Activated naive CD4-positive, alpha-beta T cell treated with anti-CD3 and anti-CD28 coated beads, Interleukin-2, amount 10 ng/mL, durations not matched to agents 7 days and 5 days (primary cell): ENCODE results near the gene KLHDC10.
"Not testable (repeated sequence)": the region's sequence is repeated elsewhere in the genome, so short reads cannot be mapped to it uniquely, and the experiment has no call there.

Source experiments
- CTCF ChIA-PET: fragments of 350-600 bp; sonication (Branson Sonifier 250); formaldehyde crosslinking; loops from one replicate; lab custom pipeline; 2021; ENCODE audit warnings: antibody characterized with exemption; lab: Charles Lee
- DNase-seq: peaks from one replicate; pipeline ENCODE4 v3.0.0-alpha.2; 2020
- H3K27ac Mint-ChIP-seq: one replicate; pipeline ENCODE4 v1.8.0; 2021; ENCODE audit warnings: mild to moderate bottlenecking, moderate library complexity, mixed read lengths
- H3K27me3 Mint-ChIP-seq: one replicate; pipeline ENCODE4 v1.8.0; 2021; ENCODE audit warnings: mild to moderate bottlenecking, mixed read lengths
- H3K36me3 Mint-ChIP-seq: one replicate; pipeline ENCODE4 v1.8.0; 2021; ENCODE audit warnings: mixed read lengths
- H3K4me1 Mint-ChIP-seq: one replicate; pipeline ENCODE4 v1.8.0; 2021; ENCODE audit warnings: mixed read lengths
- H3K4me3 Mint-ChIP-seq: one replicate; pipeline ENCODE4 v1.8.0; 2021; ENCODE audit warnings: mild to moderate bottlenecking, moderate library complexity, mixed read lengths
- H3K9me3 Mint-ChIP-seq: one replicate; pipeline ENCODE4 v1.8.0; 2021; ENCODE audit warnings: mixed read lengths

The KLHDC10 gene

GRCh38 chr7:130144312-130145171 is 74.2 kb downstream of the KLHDC10 start:
- Mint-ChIP-seq H3K4me3 (no peak overlapping the region), H3K9me3 (no peaks in the 10 kb centered on the region), H3K4me1 (peaks cover 8% of the 10 kb centered on the region), H3K27ac (no peak overlapping the region), H3K36me3 (no peaks in the 10 kb centered on the region), H3K27me3 (peaks cover 62% of the 10 kb centered on the region)
- DNase-seq = no peak
- CTCF ChIA-PET = no interaction called here

GRCh38 chr7:130145424-130146100 is 75.2 kb downstream of the KLHDC10 start:
- Mint-ChIP-seq H3K4me3 (no peak overlapping the region), H3K27ac (peak overlapping the region; percentile 38), H3K27me3 (peaks cover 70% of the 10 kb centered on the region), H3K36me3 (no peaks in the 10 kb centered on the region), H3K9me3 (peaks cover 2% of the 10 kb centered on the region), H3K4me1 (peaks cover 6% of the 10 kb centered on the region)
- CTCF ChIA-PET = no interaction called here
- no peak for DNase-seq

GRCh38 chr7:130146142-130146541 is 75.8 kb downstream of the KLHDC10 start:
- not testable (repeated sequence) for H3K4me3 Mint-ChIP-seq, H3K36me3 Mint-ChIP-seq, H3K4me1 Mint-ChIP-seq

GRCh38 chr7:130146693-130147405 is 76.5 kb downstream of the KLHDC10 start:
- Mint-ChIP-seq H3K4me3 (no peak overlapping the region), H3K36me3 (no peaks in the 10 kb centered on the region), H3K4me1 (no peaks in the 10 kb centered on the region), H3K9me3 (peaks cover 3% of the 10 kb centered on the region), H3K27me3 (peaks cover 61% of the 10 kb centered on the region), H3K27ac (no peak overlapping the region)
- DNase-seq = no peak
- CTCF ChIA-PET = no interaction called here

More at GRCh38 chr7:130146142-130146541, 75.8 kb downstream of the KLHDC10 start:
- H3K27ac Mint-ChIP-seq, CTCF ChIA-PET, DNase-seq, H3K9me3 Mint-ChIP-seq: not testable (repeated sequence)
- peaks cover 67% of the 10 kb centered on the region for H3K27me3 Mint-ChIP-seq

GRCh38 chr7:130147710-130148325 is 77.5 kb downstream of the KLHDC10 start:
- Mint-ChIP-seq H3K4me3 (no peak overlapping the region), H3K36me3 (no peaks in the 10 kb centered on the region), H3K27ac (no peak overlapping the region), H3K27me3 (peaks cover 51% of the 10 kb centered on the region), H3K9me3 (peaks cover 3% of the 10 kb centered on the region), H3K4me1 (no peaks in the 10 kb centered on the region)
- CTCF ChIA-PET = no interaction called here
- no peak for DNase-seq

GRCh38 chr7:130148561-130148960 is 78.2 kb downstream of the KLHDC10 start:
- Mint-ChIP-seq H3K27me3 (peaks cover 45% of the 10 kb centered on the region), H3K36me3 (no peaks in the 10 kb centered on the region), H3K9me3 (peaks cover 3% of the 10 kb centered on the region), H3K4me1 (no peaks in the 10 kb centered on the region), H3K27ac (no peak overlapping the region), H3K4me3 (no peak overlapping the region)
- CTCF ChIA-PET = interaction anchor here (0.7 kb wide), 1 partner anchor 609 kb away, joined by 3 read pairs; no protein-coding TSS in a partner anchor
- DNase-seq = no peak

- Mint-ChIP-seq H3K9me3 (peaks cover 3% of the 10 kb centered on the region), H3K27ac (peak overlapping the region; percentile 7), H3K36me3 (no peaks in the 10 kb centered on the region), H3K4me3 (no peak overlapping the region), H3K4me1 (no peaks in the 10 kb centered on the region), H3K27me3 (peaks cover 37% of the 10 kb centered on the region)
- CTCF ChIA-PET = interaction anchor here (0.7 kb wide), 1 partner anchor 608 kb away, joined by 3 read pairs; no protein-coding TSS in a partner anchor
- no peak for DNase-seq
Measured at GRCh38 chr7:130149281-130150139, 79.2 kb downstream of the KLHDC10 start.

GRCh38 chr7:130150587-130150986 is 80.3 kb downstream of the KLHDC10 start:
- peaks cover 3% of the 10 kb centered on the region for H3K9me3 Mint-ChIP-seq
- peak overlapping the region; percentile 60 for H3K27ac Mint-ChIP-seq
- no peaks in the 10 kb centered on the region for H3K36me3 Mint-ChIP-seq
- H3K4me1 Mint-ChIP-seq = no peaks in the 10 kb centered on the region
- CTCF ChIA-PET = no interaction called here
- H3K4me3 Mint-ChIP-seq = no peak overlapping the region
- no peak for DNase-seq
- H3K27me3 Mint-ChIP-seq = peaks cover 37% of the 10 kb centered on the region

- DNase-seq = peak; percentile 34
- CTCF ChIA-PET = no interaction called here
- Mint-ChIP-seq H3K4me1 (no peaks in the 10 kb centered on the region), H3K36me3 (peaks cover 1% of the 10 kb centered on the region), H3K9me3 (peaks cover 3% of the 10 kb centered on the region), H3K4me3 (no peak overlapping the region), H3K27me3 (peaks cover 36% of the 10 kb centered on the region), H3K27ac (no peak overlapping the region)
Measured at GRCh38 chr7:130151591-130152492, 81.5 kb downstream of the KLHDC10 start.

GRCh38 chr7:130152493-130153210 is 82.3 kb downstream of the KLHDC10 start:
- CTCF ChIA-PET = no interaction called here
- no peak for DNase-seq
- Mint-ChIP-seq H3K4me1 (no peaks in the 10 kb centered on the region), H3K27me3 (peaks cover 31% of the 10 kb centered on the region), H3K4me3 (no peak overlapping the region), H3K27ac (no peak overlapping the region), H3K9me3 (peaks cover 3% of the 10 kb centered on the region), H3K36me3 (peaks cover 1% of the 10 kb centered on the region)

- Mint-ChIP-seq H3K9me3 (peaks cover 3% of the 10 kb centered on the region), H3K27ac (no peak overlapping the region), H3K36me3 (peaks cover 5% of the 10 kb centered on the region), H3K4me1 (no peaks in the 10 kb centered on the region), H3K4me3 (no peak overlapping the region), H3K27me3 (peaks cover 24% of the 10 kb centered on the region)
- no peak for DNase-seq
- CTCF ChIA-PET = no interaction called here
Measured at GRCh38 chr7:130153211-130153908, 83.0 kb downstream of the KLHDC10 start.

- CTCF ChIA-PET = no interaction called here
- H3K27ac Mint-ChIP-seq = no peak overlapping the region
- H3K36me3 Mint-ChIP-seq = peaks cover 8% of the 10 kb centered on the region
- H3K9me3 Mint-ChIP-seq = peaks cover 3% of the 10 kb centered on the region
- no peak overlapping the region for H3K4me3 Mint-ChIP-seq
- no peak for DNase-seq
- peaks cover 18% of the 10 kb centered on the region for H3K27me3 Mint-ChIP-seq
- H3K4me1 Mint-ChIP-seq = no peaks in the 10 kb centered on the region
Measured at GRCh38 chr7:130154131-130154500, 83.8 kb downstream of the KLHDC10 start.
